ENCODE results near the gene NDUFB7.
"Not testable (repeated sequence)": the region's sequence is repeated elsewhere in the genome, so short reads cannot be mapped to it uniquely, and the experiment has no call there.

The NDUFB7 gene

DNA sequence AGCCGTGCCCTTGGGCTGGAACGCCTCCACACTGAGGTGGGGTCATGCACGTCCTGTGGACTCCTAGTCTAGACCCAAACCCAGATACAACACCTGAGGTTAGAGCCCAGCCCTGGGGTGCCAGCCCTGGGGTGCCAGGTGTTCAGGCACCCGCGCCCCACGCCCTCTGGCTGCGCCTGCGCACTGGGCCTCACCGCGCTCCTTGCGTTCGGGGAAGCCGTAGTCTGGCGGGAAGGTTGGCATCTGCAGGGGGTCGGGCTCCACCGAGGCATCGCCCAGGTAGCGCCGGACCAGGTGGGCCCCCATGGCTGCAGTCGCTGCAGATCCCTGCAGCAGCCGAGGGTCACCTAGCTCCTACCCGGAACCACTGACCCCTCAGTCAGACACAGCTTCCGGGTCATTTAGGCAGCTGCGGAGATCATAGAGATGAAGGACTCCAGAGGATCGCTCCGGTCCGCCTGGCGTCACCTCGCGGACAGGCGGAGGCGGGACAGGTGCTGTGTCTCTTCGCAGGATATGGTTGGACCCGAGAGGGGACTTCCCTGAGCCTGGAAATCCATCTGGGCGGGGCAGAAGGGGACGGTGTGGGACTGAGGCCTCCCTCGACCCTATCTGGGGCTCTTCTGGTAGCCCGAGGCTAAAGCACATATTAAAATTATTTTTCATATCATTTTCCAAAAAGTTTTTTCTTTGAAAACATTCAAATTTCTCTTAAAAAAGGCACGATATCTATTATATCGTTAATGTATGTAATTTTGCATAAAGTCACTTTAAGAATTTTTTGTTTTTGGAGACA, at the start of gene NDUFB7:
TSS of gene NDUFB7 (minus strand) at position 372 of the 796 bp plus-strand sequence. CDS start at position 306, 66 bp downstream.
- ATAC-seq, result peak; percentile 95
- H3K4me3 Mint-ChIP-seq, result peak within 1 kb of the TSS; percentile 92
- peak; percentile 81 to 93 for DNase-seq (ENCODE audit: low spot score in 2 of 2)
- peaks cover 54% of the 10 kb centered on the region for H3K4me1 Mint-ChIP-seq
- no peaks in the 10 kb centered on the region for H3K9me3 Mint-ChIP-seq
- peak within 1 kb of the TSS; percentile 90 for H3K27ac Mint-ChIP-seq
- peaks cover 23% of the 10 kb centered on the region for H3K36me3 Mint-ChIP-seq

DNA sequence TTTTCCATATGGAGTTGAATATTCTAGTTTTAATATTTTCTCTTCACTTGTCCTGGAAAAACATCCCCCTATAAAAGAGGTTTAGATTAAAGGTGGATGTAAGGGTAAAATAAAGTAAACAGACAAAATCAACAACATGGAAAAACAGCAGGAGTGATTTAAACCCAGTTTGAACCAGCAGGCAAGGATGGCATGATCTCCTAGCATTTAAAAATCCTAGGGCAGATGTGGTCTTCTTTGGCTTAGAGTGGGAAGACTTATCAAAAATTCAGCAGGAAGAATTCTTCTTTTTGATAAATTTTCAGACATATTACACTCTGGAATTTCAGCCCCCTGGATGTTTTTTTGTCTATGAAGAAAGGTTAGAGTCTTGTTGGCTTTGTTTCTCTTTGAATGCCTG, 47.5 kb upstream of the NDUFB7 start:
- DNase-seq (ENCODE audit: low spot score in 2 of 2) (no peak), ATAC-seq (no peak)
- Mint-ChIP-seq H3K27ac (no peak overlapping the region), H3K9me3 (peaks cover 9% of the 10 kb centered on the region), H3K4me3 (no peak overlapping the region), H3K4me1 (no peaks in the 10 kb centered on the region), H3K36me3 (no peaks in the 10 kb centered on the region)

DNA sequence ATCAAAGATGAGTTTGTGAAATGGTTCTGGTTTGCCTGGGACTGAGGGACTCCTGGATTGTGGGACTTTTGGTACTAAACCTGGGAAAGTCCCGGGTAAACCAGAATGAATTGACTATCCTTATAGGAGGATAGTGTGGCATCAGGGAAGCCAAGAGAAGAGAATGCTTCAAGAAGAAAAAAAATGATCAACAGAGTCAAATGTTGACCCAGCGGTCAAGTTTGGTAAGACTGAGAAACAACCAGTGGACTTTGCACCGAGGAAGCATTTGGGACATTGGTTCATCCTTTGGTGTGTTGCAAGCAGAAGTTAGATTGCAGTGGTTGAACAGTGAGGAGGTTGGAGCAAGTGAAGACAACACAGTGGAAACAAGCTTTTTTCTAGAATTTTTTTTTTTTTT, 44.5 kb upstream of the NDUFB7 start:
- DNase-seq (ENCODE audit: low spot score in 2 of 2), result no peak
- no peak overlapping the region for H3K27ac Mint-ChIP-seq
- H3K4me3 Mint-ChIP-seq, result no peak overlapping the region
- H3K9me3 Mint-ChIP-seq, result peaks cover 9% of the 10 kb centered on the region
- H3K36me3 Mint-ChIP-seq, result peaks cover 5% of the 10 kb centered on the region
- no peak for ATAC-seq
- H3K4me1 Mint-ChIP-seq, result no peaks in the 10 kb centered on the region

DNA sequence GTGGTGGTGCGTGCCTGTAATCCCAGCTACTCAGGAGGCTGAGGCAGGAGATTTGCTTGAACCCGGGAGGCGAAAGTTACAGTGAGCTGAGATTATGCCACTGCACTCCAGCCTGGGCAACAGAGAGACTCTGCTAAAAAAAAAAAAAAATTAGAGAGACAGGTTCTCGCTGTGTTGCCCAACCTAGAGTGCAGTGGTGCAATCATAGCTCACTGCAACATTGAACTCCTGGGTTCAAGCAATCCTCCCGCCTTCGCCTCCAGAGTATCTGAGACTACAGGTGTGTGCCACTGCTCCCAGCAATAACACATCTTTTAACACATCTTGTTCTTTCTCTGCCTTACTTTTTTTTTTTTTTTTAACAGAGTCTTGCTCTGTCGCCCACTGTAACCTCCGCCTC, 43.8 kb upstream of the NDUFB7 start:
- DNase-seq (ENCODE audit: low spot score in 2 of 2) (no peak), ATAC-seq (no peak)
- H3K36me3 Mint-ChIP-seq, result peaks cover 5% of the 10 kb centered on the region
- H3K9me3 Mint-ChIP-seq, result peaks cover 9% of the 10 kb centered on the region
- no peak overlapping the region for H3K4me3 Mint-ChIP-seq
- no peaks in the 10 kb centered on the region for H3K4me1 Mint-ChIP-seq
- H3K27ac Mint-ChIP-seq, result no peak overlapping the region

DNA sequence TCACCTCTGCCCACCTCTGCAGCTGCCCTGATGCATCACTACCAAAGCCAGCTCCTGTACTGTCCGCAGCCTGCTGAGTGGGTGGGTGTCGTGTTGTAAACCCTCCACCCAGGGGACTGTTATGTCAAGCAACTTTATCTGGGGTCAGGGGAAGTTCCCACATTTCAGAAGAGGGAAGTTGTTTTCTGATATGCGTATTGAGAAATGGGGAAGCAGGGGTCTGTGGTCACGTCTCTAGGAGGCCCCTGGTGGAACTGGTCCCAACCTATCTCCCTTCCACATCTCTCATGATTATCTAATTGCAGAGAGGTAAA, 42.2 kb upstream of the NDUFB7 start:
- Mint-ChIP-seq H3K36me3 (peaks cover 5% of the 10 kb centered on the region), H3K9me3 (peaks cover 6% of the 10 kb centered on the region), H3K27ac (no peak overlapping the region), H3K4me1 (no peaks in the 10 kb centered on the region), H3K4me3 (no peak overlapping the region)
- DNase-seq (ENCODE audit: low spot score in 2 of 2), result no peak
- ATAC-seq, result peak; percentile 47

DNA sequence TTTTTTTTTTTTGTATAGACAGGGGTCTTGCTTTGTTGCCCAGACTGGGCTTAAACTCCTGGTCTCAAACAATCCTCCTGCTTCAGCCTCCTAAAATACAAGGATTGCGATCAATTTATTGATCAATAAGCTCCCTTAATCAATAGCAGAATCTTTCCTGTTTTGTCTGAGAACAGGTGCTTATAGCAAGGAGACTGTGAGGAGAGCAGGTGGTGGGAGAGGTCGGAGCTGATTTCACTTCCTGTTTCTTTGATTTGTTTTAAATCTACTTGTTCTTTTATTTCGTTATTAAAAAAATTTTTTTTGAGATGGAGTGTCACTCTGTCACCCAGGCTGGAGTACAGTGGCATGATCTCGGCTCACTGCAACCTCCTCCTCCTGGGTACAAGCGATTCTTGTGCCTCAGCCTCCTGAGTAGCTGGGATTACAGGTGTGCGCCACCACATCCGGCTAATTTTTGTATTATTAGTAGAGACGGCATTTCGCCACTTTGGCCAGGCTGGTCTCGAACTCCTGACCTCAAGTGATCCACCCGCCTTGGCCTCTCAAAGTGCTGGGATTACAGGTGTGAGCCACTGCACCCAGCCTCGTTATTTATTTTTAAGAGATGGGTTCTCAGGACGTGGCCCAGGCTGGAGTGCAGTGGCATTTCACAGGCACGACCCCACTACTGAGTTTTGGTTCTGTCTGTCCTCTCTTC, 41.7 kb upstream of the NDUFB7 start:
- DNase-seq (ENCODE audit: low spot score in 2 of 2); H3K4me3 Mint-ChIP-seq; ATAC-seq; H3K36me3 Mint-ChIP-seq; H3K27ac Mint-ChIP-seq; H3K9me3 Mint-ChIP-seq; H3K4me1 Mint-ChIP-seq: not testable (repeated sequence)

DNA sequence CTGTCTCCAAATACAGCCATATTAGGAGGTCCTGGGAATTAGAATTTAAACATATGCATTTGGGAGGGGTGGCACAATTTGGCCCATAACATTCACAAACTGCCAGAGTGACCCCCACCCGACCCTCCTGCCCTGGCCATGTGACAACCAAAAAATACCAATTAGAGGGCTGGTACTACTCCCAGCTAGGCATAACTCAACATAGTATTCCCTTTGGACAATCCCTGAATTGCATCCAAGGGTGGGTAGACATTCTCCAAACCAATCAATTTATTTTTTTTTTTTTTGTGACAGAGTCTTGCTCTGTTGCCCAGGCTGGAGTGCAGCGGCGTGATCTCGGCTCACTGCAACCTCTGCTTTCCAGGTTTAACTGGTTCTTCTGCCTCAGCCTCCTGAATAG, 40.8 kb upstream of the NDUFB7 start:
- Mint-ChIP-seq H3K9me3 (peaks cover 2% of the 10 kb centered on the region), H3K4me1 (no peaks in the 10 kb centered on the region), H3K27ac (no peak overlapping the region), H3K36me3 (peaks cover 10% of the 10 kb centered on the region), H3K4me3 (no peak overlapping the region)
- ATAC-seq, result no peak
- no peak for DNase-seq (ENCODE audit: low spot score in 2 of 2)

DNA sequence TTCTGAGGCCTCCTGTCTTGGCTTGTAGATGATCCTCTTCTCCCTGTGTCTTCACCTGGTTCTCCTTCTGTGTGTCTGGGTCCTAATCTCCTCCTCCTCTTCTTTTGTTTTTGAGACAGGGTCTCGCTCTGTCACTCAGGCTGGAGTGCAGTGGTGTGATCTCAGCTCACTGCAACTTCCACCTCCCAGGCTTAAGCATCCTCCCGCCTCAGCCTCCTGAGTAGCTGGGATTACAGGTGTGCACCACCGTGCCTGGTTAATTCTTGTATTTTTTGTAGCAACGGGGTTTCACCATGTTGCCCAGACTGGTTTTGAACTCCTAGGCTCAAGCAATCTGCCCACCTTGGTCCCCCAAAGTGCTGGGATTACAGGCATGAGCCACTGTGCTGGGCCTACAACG, 40.4 kb upstream of the NDUFB7 start:
- H3K4me3 Mint-ChIP-seq; H3K27ac Mint-ChIP-seq; H3K36me3 Mint-ChIP-seq; ATAC-seq; H3K9me3 Mint-ChIP-seq; H3K4me1 Mint-ChIP-seq; DNase-seq (ENCODE audit: low spot score in 2 of 2): not testable (repeated sequence)

DNA sequence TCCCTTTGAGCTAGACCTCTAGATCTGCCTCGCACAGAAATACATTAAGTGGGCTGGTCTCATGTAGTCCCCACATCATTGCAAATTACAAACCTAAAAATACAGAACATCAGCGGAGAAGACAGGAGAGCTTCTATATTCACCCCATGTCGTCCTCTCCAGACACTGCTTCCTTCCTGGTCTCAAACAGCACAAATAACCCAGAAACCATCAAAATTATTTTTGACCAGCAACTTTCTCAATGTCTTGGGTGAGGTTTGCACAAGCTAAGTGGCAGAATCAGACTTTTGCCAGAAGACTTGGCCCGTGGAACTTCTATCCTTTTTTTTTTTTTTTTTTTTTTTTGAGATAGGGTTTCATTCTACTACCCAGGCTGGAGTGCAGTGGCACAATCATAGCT, 39.2 kb upstream of the NDUFB7 start:
- no peak for ATAC-seq
- DNase-seq (ENCODE audit: low spot score in 2 of 2), result no peak
- no peaks in the 10 kb centered on the region for H3K9me3 Mint-ChIP-seq
- H3K36me3 Mint-ChIP-seq, result peaks cover 10% of the 10 kb centered on the region
- no peak overlapping the region for H3K27ac Mint-ChIP-seq
- H3K4me3 Mint-ChIP-seq, result no peak overlapping the region
- no peaks in the 10 kb centered on the region for H3K4me1 Mint-ChIP-seq

DNA sequence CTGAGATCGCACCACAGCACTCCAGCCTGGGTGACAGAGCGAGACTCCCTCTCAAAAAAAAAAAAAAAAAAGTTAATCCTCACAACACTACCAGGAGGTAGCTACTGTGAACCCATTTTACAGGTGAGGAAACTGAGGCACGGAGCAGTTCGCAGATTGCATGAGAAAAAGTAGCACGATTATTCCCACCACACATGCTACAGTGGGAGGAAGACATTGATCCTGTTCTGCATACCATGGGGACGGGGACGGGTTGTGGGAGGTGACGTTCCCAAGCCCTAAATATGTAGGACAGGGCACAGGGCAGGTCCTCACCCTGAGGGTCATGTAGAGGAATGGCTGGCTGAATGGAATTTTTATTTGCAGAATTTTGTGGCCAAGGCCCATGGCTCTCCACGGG, 34.8 kb upstream of the NDUFB7 start:
- DNase-seq (ENCODE audit: low spot score in 2 of 2), result no peak
- Mint-ChIP-seq H3K4me3 (no peak overlapping the region), H3K9me3 (no peaks in the 10 kb centered on the region), H3K4me1 (peaks cover 8% of the 10 kb centered on the region), H3K27ac (no peak overlapping the region), H3K36me3 (peaks cover 5% of the 10 kb centered on the region)
- ATAC-seq, result no peak

DNA sequence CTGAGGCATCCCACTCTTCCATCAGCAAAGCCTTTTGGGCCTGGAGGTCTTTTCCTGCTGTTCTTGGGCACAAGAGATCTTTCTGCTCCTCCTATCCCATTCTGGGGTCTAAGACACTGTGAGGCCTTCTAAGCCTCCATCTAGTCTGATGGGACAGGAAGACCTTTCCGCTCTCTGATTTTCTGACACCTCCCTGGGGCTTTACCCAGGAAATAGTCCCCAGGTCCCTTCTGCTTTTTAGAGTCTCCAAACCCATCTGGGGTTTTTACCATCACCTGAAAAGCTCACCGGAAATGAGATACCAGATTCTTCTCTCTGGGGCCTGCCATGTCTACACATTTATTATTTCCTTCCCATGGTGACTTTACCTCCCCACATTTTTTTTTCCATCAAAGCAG, 32.1 kb upstream of the NDUFB7 start:
- ATAC-seq (no peak), DNase-seq (ENCODE audit: low spot score in 2 of 2) (no peak)
- H3K4me3 Mint-ChIP-seq, result no peak overlapping the region
- H3K27ac Mint-ChIP-seq, result peak overlapping the region; percentile 36
- peaks cover 8% of the 10 kb centered on the region for H3K4me1 Mint-ChIP-seq
- peaks cover 5% of the 10 kb centered on the region for H3K36me3 Mint-ChIP-seq
- H3K9me3 Mint-ChIP-seq, result no peaks in the 10 kb centered on the region

DNA sequence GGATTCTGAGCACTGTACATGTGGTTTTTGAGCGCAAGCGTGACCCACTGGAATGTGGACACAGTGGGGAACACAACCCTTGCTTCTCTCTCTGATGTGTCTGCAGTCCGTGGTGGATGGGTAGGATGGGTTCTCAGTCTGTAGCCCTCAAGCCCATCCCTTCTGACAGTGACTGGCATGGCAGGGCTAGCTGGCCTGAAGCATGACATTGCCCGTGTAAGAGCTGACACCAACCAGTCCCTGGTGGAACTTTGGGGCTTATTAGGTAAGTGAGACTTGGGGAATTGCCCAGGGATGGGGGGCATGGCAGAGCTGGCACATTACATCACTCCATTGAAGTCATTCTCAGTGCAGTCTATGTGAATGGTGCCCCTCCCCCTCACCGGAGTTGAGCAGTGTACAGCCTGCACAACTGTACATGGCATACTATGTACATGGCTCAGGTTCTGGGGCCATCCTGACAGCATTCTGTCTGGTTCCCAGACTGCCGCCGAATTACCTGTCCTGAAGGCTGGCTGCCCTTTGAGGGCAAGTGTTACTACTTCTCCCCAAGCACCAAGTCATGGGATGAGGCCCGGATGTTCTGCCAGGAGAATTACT, 27.8 kb upstream of the NDUFB7 start:
- H3K4me3 Mint-ChIP-seq, result no peak overlapping the region
- H3K9me3 Mint-ChIP-seq, result peaks cover 7% of the 10 kb centered on the region
- H3K4me1 Mint-ChIP-seq, result peaks cover 16% of the 10 kb centered on the region
- ATAC-seq (no peak), DNase-seq (ENCODE audit: low spot score in 2 of 2) (no peak)
- peaks cover 7% of the 10 kb centered on the region for H3K36me3 Mint-ChIP-seq
- no peak overlapping the region for H3K27ac Mint-ChIP-seq

DNA sequence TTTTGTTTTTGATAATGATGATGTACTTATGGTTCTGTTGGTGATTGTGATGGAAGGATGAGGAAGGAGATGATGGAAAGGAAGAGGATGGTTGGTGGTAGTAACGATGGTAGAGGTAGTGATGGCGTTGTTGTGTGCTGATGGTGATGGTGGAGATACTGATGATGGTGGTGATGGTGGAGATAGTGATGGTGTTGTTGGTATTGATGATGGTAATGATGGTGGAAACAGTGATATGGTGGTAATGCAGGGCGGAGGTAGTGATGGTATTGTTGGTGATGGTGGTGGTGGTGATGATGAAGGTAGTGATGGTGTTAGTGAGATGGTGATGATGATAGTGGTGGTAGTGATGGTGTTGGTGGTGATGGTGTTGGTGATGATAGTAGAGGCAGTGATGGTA, 23.7 kb upstream of the NDUFB7 start:
- Mint-ChIP-seq H3K36me3 (peaks cover 12% of the 10 kb centered on the region), H3K27ac (no peak overlapping the region), H3K9me3 (peaks cover 7% of the 10 kb centered on the region), H3K4me1 (peaks cover 12% of the 10 kb centered on the region), H3K4me3 (no peak overlapping the region)
- DNase-seq (ENCODE audit: low spot score in 2 of 2) (no peak), ATAC-seq (no peak)

DNA sequence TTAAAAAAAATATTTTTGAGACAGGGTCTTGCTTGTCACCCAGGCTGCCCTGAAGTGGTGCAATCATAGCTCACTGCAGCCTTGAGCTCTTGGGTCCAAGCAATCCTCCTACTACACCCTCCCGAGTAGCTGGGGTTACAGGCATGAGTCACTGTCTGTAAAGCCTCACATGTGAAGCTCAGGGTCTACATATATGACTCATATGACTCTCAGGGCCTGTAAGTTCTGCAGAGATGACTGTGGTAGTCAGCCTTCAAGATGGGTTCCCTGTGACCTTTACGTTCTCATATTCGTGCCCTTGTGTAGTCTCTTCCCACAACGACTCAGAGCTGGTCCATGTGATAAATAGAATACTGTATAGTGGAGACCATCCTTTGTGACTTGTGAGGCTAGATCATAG, 17.6 kb upstream of the NDUFB7 start:
- ATAC-seq, result peak; percentile 79
- not testable (repeated sequence) for H3K4me3 Mint-ChIP-seq; H3K9me3 Mint-ChIP-seq; DNase-seq (ENCODE audit: low spot score in 2 of 2); H3K27ac Mint-ChIP-seq
- Mint-ChIP-seq H3K36me3 (peaks cover 13% of the 10 kb centered on the region), H3K4me1 (peaks cover 25% of the 10 kb centered on the region)

DNA sequence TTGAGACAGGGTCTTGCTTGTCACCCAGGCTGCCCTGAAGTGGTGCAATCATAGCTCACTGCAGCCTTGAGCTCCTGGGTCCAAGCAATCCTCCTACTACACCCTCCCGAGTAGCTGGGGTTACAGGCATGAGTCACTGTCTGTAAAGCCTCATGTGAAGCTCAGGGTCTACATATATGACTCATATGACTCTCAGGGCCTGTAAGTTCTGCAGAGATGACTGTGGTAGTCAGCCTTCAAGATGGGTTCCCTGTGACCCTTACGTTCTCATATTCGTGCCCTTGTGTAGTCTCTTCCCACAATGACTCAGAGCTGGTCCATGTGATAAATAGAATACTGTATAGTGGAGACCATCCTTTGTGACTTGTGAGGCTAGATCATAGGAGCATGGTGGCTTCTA, 13.3 kb upstream of the NDUFB7 start:
- peak in 1 of 2 donors; percentile 72 for DNase-seq (ENCODE audit: low spot score in 2 of 2)
- peak overlapping the region; percentile 27 for H3K4me3 Mint-ChIP-seq
- H3K9me3 Mint-ChIP-seq, result not testable (repeated sequence)
- peaks cover 13% of the 10 kb centered on the region for H3K36me3 Mint-ChIP-seq
- peak; percentile 97 for ATAC-seq
- peaks cover 30% of the 10 kb centered on the region for H3K4me1 Mint-ChIP-seq
- peak overlapping the region; percentile 77 for H3K27ac Mint-ChIP-seq

DNA sequence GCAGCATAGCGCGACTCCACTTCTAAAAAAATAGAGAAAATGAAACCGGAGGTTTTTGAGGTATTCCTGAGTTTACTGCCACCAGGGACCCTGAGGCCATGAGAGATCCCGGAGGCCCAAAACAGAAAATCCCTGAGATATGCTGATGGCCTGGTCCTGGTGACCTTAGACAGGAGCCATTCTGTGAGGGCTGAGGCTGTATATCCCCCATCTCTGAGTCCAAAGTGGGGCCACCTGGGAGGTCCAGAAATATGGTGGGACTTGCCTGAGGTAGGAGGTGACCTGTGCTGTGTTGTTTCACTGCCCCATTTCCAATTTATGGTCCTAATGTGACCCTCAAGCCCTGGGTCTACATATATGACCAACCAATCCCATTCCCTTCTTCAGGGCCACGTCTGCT, 12.5 kb upstream of the NDUFB7 start:
- peak overlapping the region; percentile 39 for H3K4me3 Mint-ChIP-seq
- H3K9me3 Mint-ChIP-seq; ATAC-seq; DNase-seq (ENCODE audit: low spot score in 2 of 2); H3K27ac Mint-ChIP-seq: not testable (repeated sequence)
- peaks cover 13% of the 10 kb centered on the region for H3K36me3 Mint-ChIP-seq
- H3K4me1 Mint-ChIP-seq, result peaks cover 30% of the 10 kb centered on the region
